HG02759 (cell line): ENCODE data around the gene PXT1.
A peak's percentile ranks its signal among the peaks of the same experiment; 100 is the strongest.
"Not testable (repeated sequence)": the region's sequence is repeated elsewhere in the genome, so short reads cannot be mapped to it uniquely, and the experiment has no call there.

Experiments
- ATAC-seq: cut with Tn5 transposase; IDR thresholded peaks from one replicate; pipeline ENCODE4 v1.9.1; 2021; ENCODE audit warnings: mild to moderate bottlenecking, moderate library complexity; ENCODE audit not compliant: unreplicated experiment

PXT1 gene, protein sequence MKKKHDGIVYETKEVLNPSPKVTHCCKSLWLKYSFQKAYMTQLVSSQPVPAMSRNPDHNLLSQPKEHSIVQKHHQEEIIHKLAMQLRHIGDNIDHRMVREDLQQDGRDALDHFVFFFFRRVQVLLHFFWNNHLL

DNA sequence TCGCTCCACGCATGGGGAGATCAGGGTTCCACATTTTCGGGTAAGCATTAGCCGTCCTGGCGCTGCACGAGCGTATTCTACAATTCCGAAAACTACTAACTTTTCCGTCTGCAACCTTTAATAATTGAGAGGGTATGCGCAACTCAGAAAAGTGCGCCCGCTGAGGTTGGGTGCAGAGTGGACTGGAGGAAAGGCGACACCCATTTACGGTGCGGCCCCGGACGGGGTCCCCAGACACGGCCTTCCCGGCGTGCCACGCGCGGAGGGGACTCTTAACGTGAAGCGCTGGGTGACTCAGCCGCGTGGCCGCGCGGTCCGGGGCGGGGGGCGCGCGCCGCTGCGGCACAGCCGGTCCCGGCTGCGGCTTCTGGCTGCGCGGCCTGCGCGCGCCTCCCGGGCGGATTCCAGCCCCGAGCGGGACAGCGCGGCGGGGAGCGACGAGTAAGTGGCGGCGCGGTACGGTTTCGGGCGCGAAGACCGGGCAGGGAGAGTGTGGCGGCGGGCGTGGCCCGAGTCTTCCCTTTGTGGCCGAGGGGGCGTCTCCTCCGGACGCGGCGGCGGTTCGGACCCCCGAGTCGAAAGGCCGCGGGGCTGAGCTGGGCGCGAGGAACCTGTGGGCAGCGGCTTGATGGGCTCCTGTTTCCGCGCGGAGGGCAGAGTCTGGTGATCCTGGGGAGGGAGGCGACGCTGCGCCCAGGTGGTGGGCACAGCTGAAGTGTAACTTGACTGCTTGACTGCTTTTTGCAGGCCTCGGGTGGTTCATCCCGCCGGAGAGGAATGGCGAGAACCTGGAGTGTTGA lies at the start of gene PXT1, which contains the start of gene KCTD20:
PXT1 (minus strand) TSS at position 184 of the 800 bp plus-strand sequence. CDS start 16,772 bp downstream, outside the sequence.
KCTD20 (plus strand) TSS at position 330 of the 800 bp plus-strand sequence. CDS start 27,098 bp downstream, outside the sequence.
- ATAC-seq, result peak; percentile 87

GRCh38 chr6:36492092-36492491 lies 49.4 kb upstream of the PXT1 start:
- no peak for ATAC-seq

GRCh38 chr6:36491378-36491965 lies 48.8 kb upstream of the PXT1 start:
- ATAC-seq, result no peak

DNA sequence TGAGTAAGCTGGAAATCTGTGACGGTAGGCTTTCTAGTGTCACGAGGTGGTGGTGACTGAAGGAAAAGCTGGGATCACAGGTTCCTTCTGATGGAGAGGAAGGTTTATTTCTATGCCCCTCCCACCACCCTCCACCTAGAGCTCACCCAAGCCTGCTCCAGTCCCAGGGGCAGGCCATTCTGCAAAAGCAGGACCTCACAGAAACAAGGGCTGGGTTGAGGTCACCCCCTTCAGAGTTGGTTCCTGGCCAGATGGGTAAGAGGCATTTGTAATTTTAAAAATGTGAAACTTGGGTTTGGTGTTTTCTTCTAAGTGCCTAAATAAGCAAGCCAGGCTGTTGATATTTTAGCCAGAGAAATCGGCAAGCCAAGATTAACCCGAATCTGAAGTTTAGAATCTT lies 46.8 kb upstream of the PXT1 start:
- ATAC-seq, result no peak

- no peak for ATAC-seq
Measured at GRCh38 chr6:36488221-36488620, 45.6 kb upstream of the PXT1 start.

- no peak for ATAC-seq
Measured at GRCh38 chr6:36487698-36488097, 45.0 kb upstream of the PXT1 start.

DNA sequence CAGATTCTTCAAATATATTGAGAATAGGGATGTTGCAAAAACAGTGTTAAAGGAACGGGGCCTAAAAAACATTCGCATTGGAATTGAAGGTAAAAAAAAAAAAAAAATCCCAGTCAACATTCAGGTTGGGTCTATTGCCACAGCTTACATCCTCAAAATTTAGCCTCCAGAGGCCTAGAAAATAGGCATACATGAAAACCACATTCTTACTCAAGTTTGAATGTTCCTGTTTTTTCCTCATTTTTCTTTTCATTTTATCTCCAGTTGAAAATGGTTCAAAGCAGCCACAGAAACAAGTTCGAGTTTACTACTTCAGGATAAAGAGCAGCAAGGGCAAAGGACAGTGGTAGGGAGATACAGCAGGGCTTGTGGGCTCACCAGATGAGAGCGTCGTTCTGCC lies 42.1 kb upstream of the PXT1 start:
- no peak for ATAC-seq

GRCh38 chr6:36483326-36483725 lies 40.7 kb upstream of the PXT1 start:
- not testable (repeated sequence) for ATAC-seq

- no peak for ATAC-seq
Measured at GRCh38 chr6:36479256-36479655, 36.6 kb upstream of the PXT1 start.

GRCh38 chr6:36478051-36478526 lies 35.4 kb upstream of the PXT1 start:
- no peak for ATAC-seq

DNA sequence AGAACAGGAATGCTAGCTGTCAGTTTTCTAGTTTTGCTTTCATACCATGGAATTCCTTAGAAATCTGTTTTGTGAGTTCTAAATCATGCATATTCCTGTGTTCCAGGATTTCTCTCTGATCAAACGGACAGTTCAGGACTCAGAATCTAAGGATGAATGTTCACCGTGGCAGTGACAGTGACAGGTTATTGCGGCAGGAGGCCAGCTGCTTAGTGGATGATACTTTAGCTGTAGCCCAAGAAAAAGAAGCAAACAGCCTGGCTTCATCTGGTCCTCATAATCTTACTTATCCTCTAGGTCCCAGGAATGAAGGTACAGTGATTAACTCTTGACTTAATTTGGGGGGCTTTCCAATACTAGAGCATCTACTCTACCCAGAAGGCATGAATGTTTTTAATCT lies 27.3 kb upstream of the PXT1 start:
- no peak for ATAC-seq

DNA sequence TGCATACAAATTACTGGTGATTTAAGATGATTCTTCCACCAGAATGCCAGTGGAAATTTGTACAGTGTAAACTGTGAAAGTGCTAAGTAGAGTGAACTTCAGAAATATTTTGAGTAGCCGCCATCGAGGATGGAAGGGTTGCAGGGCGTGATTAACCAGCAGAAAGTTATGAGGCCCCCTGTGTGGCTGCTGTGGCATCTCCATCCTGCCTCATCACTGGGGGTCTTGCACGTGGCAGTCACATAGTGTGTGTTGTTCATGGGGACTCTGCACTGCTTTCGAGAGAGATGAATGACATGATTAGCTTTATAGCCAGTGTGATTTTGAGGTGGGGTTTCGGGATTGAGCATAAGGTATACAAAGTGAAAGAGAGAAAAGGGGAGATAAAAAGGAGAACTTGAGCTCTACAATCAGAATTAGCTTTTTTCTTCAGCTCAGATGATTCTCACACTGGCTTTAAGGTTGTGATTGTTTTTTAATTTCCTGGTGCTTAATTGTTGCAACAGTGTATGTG lies 26.6 kb upstream of the PXT1 start:
- no peak for ATAC-seq

DNA sequence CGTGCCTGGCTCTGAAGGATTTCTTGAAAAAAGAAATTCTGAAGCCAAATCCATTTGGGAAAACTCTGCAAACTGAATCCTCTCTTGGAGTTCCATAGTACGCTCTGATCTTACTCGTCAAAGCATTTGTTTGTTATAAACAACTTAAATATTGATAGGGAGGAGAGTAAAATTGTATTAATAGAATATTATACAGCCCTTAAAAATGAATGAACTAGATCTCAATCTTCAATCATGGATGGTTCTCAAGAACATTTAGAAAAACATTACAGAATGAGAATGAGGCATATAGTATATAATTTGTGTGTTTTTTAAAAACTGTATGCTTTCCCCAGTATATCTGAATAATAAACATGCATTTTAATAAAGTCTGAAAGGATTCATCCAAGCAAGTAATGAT lies 25.0 kb upstream of the PXT1 start:
- no peak for ATAC-seq

DNA sequence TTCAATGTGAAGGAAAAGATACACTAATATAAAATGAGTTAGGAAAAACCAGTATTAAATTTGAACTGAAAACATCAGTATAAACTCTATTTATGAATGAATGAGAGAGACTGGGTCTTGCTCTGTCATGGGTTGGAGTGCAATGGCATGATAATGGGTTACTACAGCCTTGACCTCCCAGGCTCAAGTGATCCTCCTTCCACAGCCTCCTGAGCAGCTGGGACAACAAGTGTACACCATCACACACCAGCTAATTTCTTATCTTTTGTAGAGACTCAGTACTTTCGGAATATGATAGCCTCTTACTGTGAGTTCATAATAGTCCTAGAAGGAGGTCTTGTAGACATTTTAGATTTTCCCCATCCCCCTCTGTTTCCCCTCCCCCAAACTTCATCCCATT lies 21.6 kb upstream of the PXT1 start:
- no peak for ATAC-seq

DNA sequence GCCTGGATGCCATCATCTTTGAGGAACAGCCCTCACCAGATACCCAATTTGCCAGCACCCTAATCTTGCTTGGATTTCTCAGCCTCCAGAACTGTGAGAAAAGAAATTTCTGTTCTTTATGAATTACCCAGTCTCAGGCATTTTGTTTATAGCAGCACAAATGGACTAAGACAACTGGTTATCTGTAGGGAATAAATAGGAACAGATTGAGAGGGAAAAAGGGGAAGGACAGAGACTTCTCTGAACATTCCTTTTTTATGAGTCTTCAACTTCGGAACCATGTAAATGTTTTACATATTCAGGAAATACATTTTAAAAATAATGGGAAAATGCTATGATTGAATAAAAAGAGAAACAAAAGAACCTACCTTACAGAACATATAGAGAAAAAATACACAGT lies 21.0 kb upstream of the PXT1 start:
- no peak for ATAC-seq

- no peak for ATAC-seq
Measured at GRCh38 chr6:36461646-36462045, 19.0 kb upstream of the PXT1 start.

DNA sequence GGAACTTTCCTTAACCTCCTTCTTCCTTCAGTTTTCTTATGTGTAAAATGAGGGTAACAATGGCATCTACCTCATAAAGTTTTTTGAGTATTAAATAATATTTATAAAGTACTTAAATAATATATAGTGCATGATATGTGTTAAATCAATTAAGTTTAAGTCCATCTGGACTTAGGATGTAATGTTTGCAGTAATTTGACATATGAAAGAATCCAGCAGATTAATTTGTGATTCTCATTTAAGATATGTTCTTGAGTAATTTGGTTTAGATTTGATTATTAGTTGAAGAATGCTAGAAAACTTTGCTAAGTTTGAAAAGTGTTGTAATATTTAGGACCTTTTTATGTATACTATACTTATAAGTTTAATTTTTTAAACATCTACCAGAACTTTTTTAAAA lies 18.3 kb upstream of the PXT1 start:
- no peak for ATAC-seq

GRCh38 chr6:36459501-36459900 lies 16.8 kb upstream of the PXT1 start:
- ATAC-seq, result no peak

DNA sequence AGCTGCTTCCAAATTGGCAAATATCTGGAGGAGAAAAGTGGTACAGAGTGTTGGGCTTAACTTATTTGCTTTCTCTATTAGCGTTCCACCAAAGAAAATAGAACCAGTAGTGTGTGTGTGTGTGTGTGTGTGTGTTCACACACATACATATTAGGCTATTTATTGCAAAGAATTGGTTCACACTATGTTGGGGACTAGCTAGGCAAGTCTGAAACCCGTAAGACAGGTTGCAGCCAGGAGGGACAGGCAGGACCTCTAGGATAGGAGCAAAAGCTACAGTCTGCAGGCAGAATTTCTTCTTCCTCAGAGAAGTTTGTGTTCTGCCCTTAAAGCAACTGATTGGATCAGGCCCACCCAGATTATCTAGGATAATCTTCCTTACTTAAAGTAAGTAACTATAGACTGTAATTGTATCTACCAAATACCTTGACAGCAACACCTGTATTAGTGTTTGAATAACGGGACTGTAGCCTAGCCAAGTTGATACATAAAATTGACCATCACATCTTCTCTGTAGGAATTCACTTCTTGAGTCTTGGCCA lies 12.9 kb upstream of the PXT1 start:
- no peak for ATAC-seq

DNA sequence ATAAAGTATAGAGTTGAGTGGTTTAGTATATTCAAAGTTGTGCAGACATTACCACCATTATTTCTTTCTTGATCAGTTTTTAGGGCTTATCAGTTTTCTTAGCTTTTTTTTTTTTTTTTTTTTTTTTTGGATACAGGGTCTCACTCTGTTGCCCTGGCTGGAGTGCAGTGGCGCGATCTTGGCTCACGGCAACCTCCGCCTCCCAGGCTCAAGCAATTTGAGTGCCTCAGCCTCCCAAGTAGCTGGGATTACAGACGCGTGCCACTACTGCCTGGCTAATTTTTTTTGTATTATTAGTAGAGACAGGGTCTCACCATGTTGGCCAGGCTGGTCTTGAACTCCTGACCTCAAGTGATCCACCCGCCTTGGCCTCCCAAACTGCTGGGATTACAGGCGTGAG lies 10.2 kb upstream of the PXT1 start:
- ATAC-seq, result not testable (repeated sequence)

DNA sequence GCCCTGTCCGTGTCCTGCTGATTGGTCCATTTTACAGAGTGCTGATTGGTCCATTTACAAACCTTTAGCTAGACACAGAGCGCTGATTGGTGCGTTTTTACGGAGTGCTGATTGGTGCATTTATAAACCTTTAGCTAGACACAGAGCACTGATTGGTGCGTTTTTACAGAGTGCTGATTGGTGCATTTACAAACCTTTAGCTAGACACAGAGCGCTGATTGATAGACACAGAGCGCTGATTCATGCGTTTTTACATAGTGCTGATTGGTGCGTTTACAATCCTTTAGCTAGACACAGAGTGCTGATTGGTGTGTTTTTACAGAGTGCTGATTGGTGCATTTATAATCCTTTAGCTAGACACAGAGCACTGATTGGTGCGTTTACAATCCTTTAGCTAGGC lies 6.5 kb upstream of the PXT1 start:
- ATAC-seq, result not testable (repeated sequence)

- no peak for ATAC-seq
Measured at GRCh38 chr6:36445621-36446020, 3.0 kb upstream of the PXT1 start.
